Measurements from ENCODE around the gene DUSP9.

The DUSP9 gene

DNA sequence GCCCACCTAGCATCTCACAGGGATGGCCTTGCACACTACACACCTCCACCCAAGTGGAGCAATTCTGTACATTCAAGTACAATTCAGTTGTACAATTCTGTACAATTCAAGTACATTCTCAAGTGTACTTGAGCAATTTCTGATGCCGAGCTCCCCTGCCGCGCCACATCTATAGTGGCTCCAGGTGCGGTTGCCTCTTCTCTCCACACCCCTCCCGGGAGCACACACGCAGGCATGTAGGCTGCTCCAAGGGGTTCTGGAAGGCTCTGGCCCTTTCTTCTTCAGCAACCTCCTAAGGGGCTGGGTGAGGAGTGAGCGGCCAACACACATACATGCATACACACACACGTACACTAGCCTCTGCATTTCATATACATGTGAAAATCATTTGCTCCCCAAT is 18.9 kb upstream of the DUSP9 start:
- Histone ChIP-seq H3K4me3 (ENCODE audit: low read depth in 1 of 2, low read length in 2 of 2) (no peak overlapping the region), H3K9me3 (ENCODE audit: insufficient read depth, low read length, severe bottlenecking) (no peaks in the 10 kb centered on the region)

DNA sequence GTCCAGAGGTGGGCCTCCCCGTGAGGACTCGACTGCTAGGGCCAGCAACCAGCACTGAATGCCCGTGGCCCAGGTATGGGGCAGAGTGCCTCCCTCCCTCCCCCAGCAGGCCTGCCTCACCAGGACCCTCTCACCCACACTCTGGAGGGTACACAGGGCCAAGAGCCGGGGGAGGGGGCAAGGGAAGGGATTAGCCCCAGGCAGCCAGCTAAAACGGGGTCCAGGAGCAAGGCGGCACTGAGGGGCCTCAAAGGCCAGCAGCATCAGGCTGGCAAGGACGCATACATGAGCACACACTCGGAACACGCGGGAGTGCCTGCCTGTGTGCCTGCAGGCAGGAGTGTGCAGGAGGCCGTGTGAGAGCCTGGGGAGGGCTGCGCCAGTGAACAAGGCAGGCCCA is 18.3 kb upstream of the DUSP9 start:
- no peak overlapping the region for H3K27ac ChIP-seq (ENCODE audit: low read length)
- DNase-seq = no peak
- TF ChIP-seq, protein P1, sequence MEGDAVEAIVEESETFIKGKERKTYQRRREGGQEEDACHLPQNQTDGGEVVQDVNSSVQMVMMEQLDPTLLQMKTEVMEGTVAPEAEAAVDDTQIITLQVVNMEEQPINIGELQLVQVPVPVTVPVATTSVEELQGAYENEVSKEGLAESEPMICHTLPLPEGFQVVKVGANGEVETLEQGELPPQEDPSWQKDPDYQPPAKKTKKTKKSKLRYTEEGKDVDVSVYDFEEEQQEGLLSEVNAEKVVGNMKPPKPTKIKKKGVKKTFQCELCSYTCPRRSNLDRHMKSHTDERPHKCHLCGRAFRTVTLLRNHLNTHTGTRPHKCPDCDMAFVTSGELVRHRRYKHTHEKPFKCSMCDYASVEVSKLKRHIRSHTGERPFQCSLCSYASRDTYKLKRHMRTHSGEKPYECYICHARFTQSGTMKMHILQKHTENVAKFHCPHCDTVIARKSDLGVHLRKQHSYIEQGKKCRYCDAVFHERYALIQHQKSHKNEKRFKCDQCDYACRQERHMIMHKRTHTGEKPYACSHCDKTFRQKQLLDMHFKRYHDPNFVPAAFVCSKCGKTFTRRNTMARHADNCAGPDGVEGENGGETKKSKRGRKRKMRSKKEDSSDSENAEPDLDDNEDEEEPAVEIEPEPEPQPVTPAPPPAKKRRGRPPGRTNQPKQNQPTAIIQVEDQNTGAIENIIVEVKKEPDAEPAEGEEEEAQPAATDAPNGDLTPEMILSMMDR (IDR thresholded peaks at IDR 0.05; ENCODE audit: borderline replicate concordance, extremely low read depth, low read length, poor library complexity, severe bottlenecking) = no peak
- TF ChIP-seq EZH2 (IDR thresholded peaks at IDR 0.05; ENCODE audit: borderline replicate concordance, low read depth, low read length, severe bottlenecking) = no peak
- H3K9ac ChIP-seq (ENCODE audit: low read depth, low read length) = no peak overlapping the region
- no peaks in the 10 kb centered on the region for H3K9me3 ChIP-seq (ENCODE audit: insufficient read depth, low read length, severe bottlenecking)
- H4K20me1 ChIP-seq (ENCODE audit: insufficient read depth, low read length) = no peaks in the 10 kb centered on the region
- ATAC-seq (ENCODE audit: insufficient read depth, low read depth) = no peak
- H3K4me2 ChIP-seq (ENCODE audit: insufficient read depth, low read length) = no peak overlapping the region
- no peaks in the 10 kb centered on the region for H3K4me1 ChIP-seq (ENCODE audit: insufficient read depth, low read length)
- H2AFZ ChIP-seq (ENCODE audit: low read depth, low read length) = no peak overlapping the region
- no peak overlapping the region for H3K4me3 ChIP-seq (ENCODE audit: low read depth in 1 of 2, low read length in 2 of 2)
- no peaks in the 10 kb centered on the region for H3K27me3 ChIP-seq (ENCODE audit: insufficient read depth, low read length, poor library complexity)
- H3K36me3 ChIP-seq (ENCODE audit: insufficient read depth, low read length) = no peaks in the 10 kb centered on the region
- H3K79me2 ChIP-seq (ENCODE audit: insufficient read depth, low read length) = no peaks in the 10 kb centered on the region

More for the DNA sequence above, 18.9 kb upstream of the DUSP9 start:
- no peaks in the 10 kb centered on the region for H3K36me3 ChIP-seq (ENCODE audit: insufficient read depth, low read length)
- H3K4me1 ChIP-seq (ENCODE audit: insufficient read depth, low read length) = no peaks in the 10 kb centered on the region
- ATAC-seq (ENCODE audit: insufficient read depth, low read depth) (no peak), DNase-seq (no peak)
- H3K4me2 ChIP-seq (ENCODE audit: insufficient read depth, low read length) = no peak overlapping the region
- no peak for TF ChIP-seq EZH2 (IDR thresholded peaks at IDR 0.05; ENCODE audit: borderline replicate concordance, low read depth, low read length, severe bottlenecking)
- TF ChIP-seq, protein P1 (IDR thresholded peaks at IDR 0.05; ENCODE audit: borderline replicate concordance, extremely low read depth, low read length, poor library complexity, severe bottlenecking) = no peak
- H4K20me1 ChIP-seq (ENCODE audit: insufficient read depth, low read length) = no peaks in the 10 kb centered on the region
- no peak overlapping the region for H2AFZ ChIP-seq (ENCODE audit: low read depth, low read length)
- H3K27ac ChIP-seq (ENCODE audit: low read length) = no peak overlapping the region
- H3K9ac ChIP-seq (ENCODE audit: low read depth, low read length) = no peak overlapping the region
- no peaks in the 10 kb centered on the region for H3K79me2 ChIP-seq (ENCODE audit: insufficient read depth, low read length)
- no peaks in the 10 kb centered on the region for H3K27me3 ChIP-seq (ENCODE audit: insufficient read depth, low read length, poor library complexity)

DNA sequence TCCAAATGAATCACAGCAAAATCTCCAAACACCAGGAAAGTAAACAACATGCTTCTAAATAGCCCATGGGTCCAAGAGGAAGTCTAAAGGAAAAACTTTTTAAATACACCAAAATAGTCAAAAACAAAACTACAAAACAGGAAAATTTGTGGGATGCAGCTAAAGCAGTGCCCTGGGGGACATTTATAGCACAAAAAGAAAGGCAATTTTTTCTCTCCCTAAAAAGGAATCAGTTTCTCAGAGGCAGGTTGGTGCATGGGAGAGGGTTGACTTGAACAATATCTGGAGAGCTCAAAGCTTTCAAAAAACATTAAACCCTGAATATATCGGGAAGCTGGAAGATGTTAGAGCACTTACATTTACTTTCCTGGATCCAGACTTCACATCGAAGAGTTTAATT is 15.7 kb upstream of the DUSP9 start:
- no peaks in the 10 kb centered on the region for H3K9me3 ChIP-seq (ENCODE audit: insufficient read depth, low read length, severe bottlenecking)
- TF ChIP-seq EZH2 (IDR thresholded peaks at IDR 0.05; ENCODE audit: borderline replicate concordance, low read depth, low read length, severe bottlenecking) = no peak
- TF ChIP-seq, protein P1 (IDR thresholded peaks at IDR 0.05; ENCODE audit: borderline replicate concordance, extremely low read depth, low read length, poor library complexity, severe bottlenecking) = no peak
- H3K9ac ChIP-seq (ENCODE audit: low read depth, low read length) = no peak overlapping the region
- H3K27ac ChIP-seq (ENCODE audit: low read length) = no peak overlapping the region
- H2AFZ ChIP-seq (ENCODE audit: low read depth, low read length) = no peak overlapping the region
- no peaks in the 10 kb centered on the region for H3K79me2 ChIP-seq (ENCODE audit: insufficient read depth, low read length)
- ATAC-seq (ENCODE audit: insufficient read depth, low read depth) = no peak
- no peaks in the 10 kb centered on the region for H3K36me3 ChIP-seq (ENCODE audit: insufficient read depth, low read length)
- no peaks in the 10 kb centered on the region for H3K27me3 ChIP-seq (ENCODE audit: insufficient read depth, low read length, poor library complexity)
- H4K20me1 ChIP-seq (ENCODE audit: insufficient read depth, low read length) = no peaks in the 10 kb centered on the region
- DNase-seq = no peak
- no peak overlapping the region for H3K4me2 ChIP-seq (ENCODE audit: insufficient read depth, low read length)
- H3K4me3 ChIP-seq (ENCODE audit: low read depth in 1 of 2, low read length in 2 of 2) = no peak overlapping the region
- no peaks in the 10 kb centered on the region for H3K4me1 ChIP-seq (ENCODE audit: insufficient read depth, low read length)

Data from DND-41 (cell line).